Adrenal gland (tissue), 12 donors: ENCODE measurements around the gene LRBA. TPM values are rescaled to one million over a fixed set of nuclear protein-coding genes. Genes with fewer than 3 reads are reported as not detected.
A peak's percentile ranks its signal among the peaks of the same experiment; 100 is the strongest.

Source experiments
- DNase-seq, 7 donors: peaks; one replicate each; pipeline ENCODE4 v3.0.0-alpha.2; 2019 to 2020
- H3K27ac ChIP-seq, 5 donors: fragments of 200-600 bp; sonication (generic) in 4 of 5; 1 replicate in 3 of 5; 2 replicates in 2 of 5; pipeline versions ENCODE4 v1.5.1 to v1.8.0; 2016 to 2020; ENCODE audit warnings: mild to moderate bottlenecking in 1 of 5
- H3K27me3 ChIP-seq: fragments of 200-600 bp; 2 replicates; pipeline ENCODE4 v1.8.0; 2021
- H3K36me3 ChIP-seq, 2 donors: fragments of 200-600 bp; replicated peaks in 1 of 2; 1 replicate in 1 of 2; 2 replicates in 1 of 2; pipeline versions ENCODE4 v1.5.1 to v1.8.0; 2018 to 2022
- H3K4me1 ChIP-seq, 2 donors: fragments of 200-600 bp; replicated peaks in 1 of 2; 1 replicate in 1 of 2; 2 replicates in 1 of 2; pipeline versions ENCODE4 v1.5.1 to v1.8.0; 2018 to 2021
- H3K4me3 ChIP-seq, 4 donors: fragments of 200-600 bp; sonication (generic) in 3 of 4; one replicate each; pipeline ENCODE4 v1.5.1; 2016 to 2018
- H3K9me3 ChIP-seq, 3 donors: fragments of 200-600 bp; sonication (generic) in 1 of 3; replicated peaks in 1 of 3; 1 replicate in 2 of 3; 2 replicates in 1 of 3; pipeline versions ENCODE4 v1.5.1 to v1.8.0; 2016 to 2021
- CTCF ChIP-seq, 6 experiments: fragments of 450-650 bp in 4 of 6; fragments of 200-600 bp in 2 of 6; sonication (generic) in 1 of 6; IDR thresholded peaks; 1 replicate in 5 of 6; 2 replicates in 1 of 6; pipeline versions ENCODE4 v1.5.1 to v1.8.0; 2016 to 2021; ENCODE audit warnings: antibody characterized with exemption in 6 of 6, mild to moderate bottlenecking in 2 of 6, moderate library complexity in 1 of 6
- POLR2A ChIP-seq, 2 donors: fragments of 450-650 bp; IDR thresholded peaks; one replicate each; pipeline ENCODE4 v1.6.1; 2017; ENCODE audit warnings: antibody characterized with exemption in 2 of 2, mild to moderate bottlenecking in 2 of 2, moderate library complexity in 1 of 2
- WGBS, 4 donors: extraction: QIAGEN DNeasy Blood & Tissue Kit in 2 of 4; methylation state at CpG; one replicate each; pipeline versions ENCODE4 v1.1.5 to v1.1.7; 2013 to 2017; 5-methylcytosine and 5-hydroxymethylcytosine counted together
- intact Hi-C, 2 donors: fragments of 100-400 bp; cut with DNase I; formaldehyde crosslinking; loops; one replicate each; pipeline versions ENCODE4 v1.14.1 to v1.15.0; 2022 to 2023
- polyA plus RNA-seq, 3 donors: library from polyadenylated mRNA; stranded (reverse); fragments of 200-250 nt in 2 of 3; fragments of 350-450 nt in 1 of 3; fragmentation: Illumina TruSeq in 1 of 3; extraction: RNeasy Lipid Tissue Mini Kit (QIAGEN cat#74804) in 1 of 3; gene quantifications; one replicate each; pipeline ENCODE4 v1.2.3, GENCODE V29; 2013 to 2014
- total RNA-seq, 9 donors: library from RNA; depleted of rRNA in 4 of 9; stranded (reverse); fragments of >200 nt in 4 of 9; fragments of 120-200 nt in 1 of 9; fragmentation: NEBNext Ultra II Directional in 1 of 9; extraction: Animal tissue kit (Norgen Biotek cat#: 25700) in 1 of 9; gene quantifications; one replicate each; pipeline versions ENCODE4 v1.1.0 to v1.2.4, GENCODE V29; 2013 to 2023
- donor health status: healthy with polysubstance abuse.
- donor health status: Bipolar disorder and iron deficiency.
- donor health status: DM: yes; HTN: yes; CAD: no.
- donor health status: DM: no; HTN: no; CAD: no.
- donor health status: DM: no; HTN: no; CAD: no.
- donor health status: DM: yes; HTN: yes; CAD: no.

Gene LRBA
- total and polyA plus RNA-seq, 12 donors, result 9.6 to 106 (median 40.6) TPM

- DNase-seq, result no peak
- Histone ChIP-seq H3K27me3 (no peaks in the 10 kb centered on the region), H3K4me3 (no peak overlapping the region), H3K27ac (no peak overlapping the region), H3K9me3 (peaks cover 0 to 4% (median 0%) of the 10 kb centered on the region in 3 donors), H3K4me1 (peaks cover 0 to 17% of the 10 kb centered on the region in 2 donors), H3K36me3 (no peaks in the 10 kb centered on the region)
- intact Hi-C loops, result no loop called here
- TF ChIP-seq POLR2A (IDR thresholded peaks at IDR 0.05) (no peak), CTCF (IDR thresholded peaks at IDR 0.05) (no peak)
- WGBS, 4 donors, result 91 to 98% (median 93%) methylated on average over 2 of the region's 2 CpGs
Measured at GRCh38 chr4:150950657-150951288, 64.3 kb downstream of the LRBA start.

GRCh38 chr4:150949943-150950342, 65.1 kb downstream of the LRBA start:
- no peak for DNase-seq
- H3K27ac ChIP-seq, result peak overlapping the region in 1 of 5 donors; percentile 12
- H3K9me3 ChIP-seq, result peaks cover 0 to 4% (median 0%) of the 10 kb centered on the region in 3 donors
- no peak overlapping the region for H3K4me3 ChIP-seq
- no peaks in the 10 kb centered on the region for H3K36me3 ChIP-seq
- peaks cover 0 to 17% of the 10 kb centered on the region in 2 donors for H3K4me1 ChIP-seq
- no peaks in the 10 kb centered on the region for H3K27me3 ChIP-seq
- TF ChIP-seq POLR2A (IDR thresholded peaks at IDR 0.05) (no peak), CTCF (IDR thresholded peaks at IDR 0.05) (no peak)
- intact Hi-C loops, result no loop called here

GRCh38 chr4:150949342-150949741, 65.7 kb downstream of the LRBA start:
- Histone ChIP-seq H3K27me3 (no peaks in the 10 kb centered on the region), H3K27ac (peak overlapping the region in 1 of 5 donors; percentile 12), H3K9me3 (peaks cover 0 to 4% (median 0%) of the 10 kb centered on the region in 3 donors), H3K4me3 (no peak overlapping the region), H3K36me3 (no peaks in the 10 kb centered on the region), H3K4me1 (peaks cover 0 to 17% of the 10 kb centered on the region in 2 donors)
- 95 to 98% (median 98%) methylated on average over 2 of the region's 2 CpGs for WGBS, 4 donors
- no peak for DNase-seq
- intact Hi-C loops, result no loop called here
- no peak for TF ChIP-seq CTCF (IDR thresholded peaks at IDR 0.05)
- no peak for TF ChIP-seq POLR2A (IDR thresholded peaks at IDR 0.05)

- no peak for DNase-seq
- no peak for TF ChIP-seq POLR2A (IDR thresholded peaks at IDR 0.05)
- TF ChIP-seq CTCF (IDR thresholded peaks at IDR 0.05), result no peak
- H3K36me3 ChIP-seq, result no peaks in the 10 kb centered on the region
- 92 to 97% (median 96%) methylated on average over 2 of the region's 2 CpGs for WGBS, 4 donors
- no peak overlapping the region for H3K4me3 ChIP-seq
- H3K4me1 ChIP-seq, result peaks cover 0 to 23% of the 10 kb centered on the region in 2 donors
- no peak overlapping the region for H3K27ac ChIP-seq
- H3K9me3 ChIP-seq, result peaks cover 0 to 4% (median 0%) of the 10 kb centered on the region in 3 donors
- H3K27me3 ChIP-seq, result no peaks in the 10 kb centered on the region
- intact Hi-C loops, result no loop called here
Measured at GRCh38 chr4:150948710-150949109, 66.4 kb downstream of the LRBA start.
